ENCODE results near the gene GNPTG. TPM values are rescaled to one million over a fixed set of nuclear protein-coding genes. Genes with fewer than 3 reads are reported as not detected.

Gene GNPTG
- total and polyA plus RNA-seq, 9 of the 15 experiments (the other 6 are each of a cell fraction or from before 2014, with no cell fraction given) = 0.69 to 33.3 (median 13.6) TPM

DNA sequence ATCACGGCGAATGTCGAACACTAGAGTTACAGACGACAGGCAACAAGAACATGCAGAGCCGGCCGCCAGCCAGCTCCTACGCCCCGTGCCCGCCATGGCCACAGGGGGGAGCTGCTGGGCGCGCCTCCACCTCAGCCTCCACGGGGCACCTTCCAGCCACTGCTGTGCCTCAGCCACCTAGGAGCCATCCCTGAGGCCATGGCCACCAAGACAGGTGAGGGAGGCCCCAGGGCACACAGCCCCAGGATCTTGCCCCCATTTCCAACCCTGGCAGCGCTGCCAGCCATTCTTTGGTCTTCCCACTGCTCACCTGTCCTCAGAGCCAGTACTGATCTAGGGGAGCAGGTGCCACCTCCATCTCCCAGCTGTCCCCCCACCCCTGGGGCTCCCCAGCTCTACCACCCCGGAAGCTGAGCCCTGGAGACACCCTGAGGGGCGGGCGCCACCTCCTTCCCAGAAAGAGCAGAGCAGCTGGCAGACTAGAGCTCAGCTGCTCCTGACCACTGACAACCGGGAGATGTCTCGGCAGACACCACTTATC, 11.8 kb downstream of the GNPTG start (continued):
- TF ChIP-seq DEAF1 (CRISPR knock-in tag; IDR thresholded peaks at IDR 0.05) (peak; percentile 51; the same call in 1 of the 2 replicates), ZNF764 (CRISPR knock-in tag; IDR thresholded peaks at IDR 0.05; ENCODE audit: low read depth) (no peak), ZNF324 (CRISPR knock-in tag; IDR thresholded peaks at IDR 0.05) (no peak), ZNF140 (CRISPR knock-in tag; IDR thresholded peaks at IDR 0.05) (no peak), PATZ1 (CRISPR knock-in tag; IDR thresholded peaks at IDR 0.05; ENCODE audit: borderline replicate concordance) (no peak), CBFA2T2 (conservative IDR thresholded peaks at IDR 0.05) (no peak), HDAC2 (IDR thresholded peaks at IDR 0.05) (no peak), MXI1 (IDR thresholded peaks at IDR 0.05; ENCODE audit: low read depth, low read length) (no peak), ZNF143 (CRISPR knock-in tag; IDR thresholded peaks at IDR 0.05) (no peak)
- TF ChIP-seq, protein P1, sequence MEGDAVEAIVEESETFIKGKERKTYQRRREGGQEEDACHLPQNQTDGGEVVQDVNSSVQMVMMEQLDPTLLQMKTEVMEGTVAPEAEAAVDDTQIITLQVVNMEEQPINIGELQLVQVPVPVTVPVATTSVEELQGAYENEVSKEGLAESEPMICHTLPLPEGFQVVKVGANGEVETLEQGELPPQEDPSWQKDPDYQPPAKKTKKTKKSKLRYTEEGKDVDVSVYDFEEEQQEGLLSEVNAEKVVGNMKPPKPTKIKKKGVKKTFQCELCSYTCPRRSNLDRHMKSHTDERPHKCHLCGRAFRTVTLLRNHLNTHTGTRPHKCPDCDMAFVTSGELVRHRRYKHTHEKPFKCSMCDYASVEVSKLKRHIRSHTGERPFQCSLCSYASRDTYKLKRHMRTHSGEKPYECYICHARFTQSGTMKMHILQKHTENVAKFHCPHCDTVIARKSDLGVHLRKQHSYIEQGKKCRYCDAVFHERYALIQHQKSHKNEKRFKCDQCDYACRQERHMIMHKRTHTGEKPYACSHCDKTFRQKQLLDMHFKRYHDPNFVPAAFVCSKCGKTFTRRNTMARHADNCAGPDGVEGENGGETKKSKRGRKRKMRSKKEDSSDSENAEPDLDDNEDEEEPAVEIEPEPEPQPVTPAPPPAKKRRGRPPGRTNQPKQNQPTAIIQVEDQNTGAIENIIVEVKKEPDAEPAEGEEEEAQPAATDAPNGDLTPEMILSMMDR (IDR thresholded peaks at IDR 0.05 in 2 of 3, conservative IDR thresholded peaks at IDR 0.05 in 1 of 3; ENCODE audit: insufficient read depth in 2 of 3, low read depth in 1 of 3, low read length in 3 of 3) = peak; percentile 79 to 94 (median 91)
